DOHH2 (cell line): ENCODE measurements around the gene PRELP.
"Not testable (repeated sequence)": the region's sequence is repeated elsewhere in the genome, so short reads cannot be mapped to it uniquely, and the experiment has no call there.

Experiments
- H3F3A ChIP-seq: fragments of 200-600 bp; sonication (generic), shearing (Covaris generic); 2 replicates; pipeline ENCODE4 v1.6.0; 2016; ENCODE audit warnings: antibody characterized with exemption, mild to moderate bottlenecking; ENCODE audit not compliant: control insufficient read depth, insufficient read depth
- H3K27ac ChIP-seq: fragments of 200-600 bp; sonication (generic); 2 replicates; pipeline ENCODE4 v1.5.1; 2014; ENCODE audit warnings: low read depth, mild to moderate bottlenecking, low read length, moderate library complexity
- H3K27me3 ChIP-seq: fragments of 200-600 bp; sonication (generic); 2 replicates; pipeline ENCODE4 v1.6.1; 2014; ENCODE audit warnings: mild to moderate bottlenecking, low read length, mixed read lengths; ENCODE audit not compliant: control insufficient read depth
- H3K36me3 ChIP-seq: fragments of 200-600 bp; sonication (generic); 2 replicates; pipeline ENCODE4 v1.6.1; 2014; ENCODE audit warnings: mild to moderate bottlenecking, low read length, moderate library complexity, mixed read lengths; ENCODE audit not compliant: control insufficient read depth
- H3K4me1 ChIP-seq: fragments of 200-600 bp; sonication (generic); 2 replicates; pipeline ENCODE4 v1.6.1; 2014; ENCODE audit warnings: mild to moderate bottlenecking, low read length, mixed read lengths; ENCODE audit not compliant: control insufficient read depth
- H3K4me2 ChIP-seq: fragments of 200-600 bp; sonication (generic); 2 replicates; pipeline ENCODE4 v1.6.0; 2014; ENCODE audit warnings: mild to moderate bottlenecking, low read length, moderate library complexity
- H3K4me3 ChIP-seq: fragments of 200-600 bp; sonication (generic); 2 replicates; pipeline ENCODE4 v1.5.1; 2014; ENCODE audit warnings: mild to moderate bottlenecking, low read length, mixed read lengths
- H3K79me2 ChIP-seq: fragments of 200-600 bp; sonication (generic); 2 replicates; pipeline ENCODE4 v1.6.1; 2014; ENCODE audit warnings: mild to moderate bottlenecking, low read length, mixed read lengths; ENCODE audit not compliant: control insufficient read depth
- H3K9me2 ChIP-seq: fragments of 200-600 bp; sonication (generic); replicated peaks from 2 replicates; pipeline ENCODE4 v1.6.1; 2014; ENCODE audit warnings: mild to moderate bottlenecking, low read length, mixed read lengths; ENCODE audit not compliant: control insufficient read depth
- H3K9me3 ChIP-seq: fragments of 200-600 bp; sonication (generic); 2 replicates; pipeline ENCODE4 v1.6.1; 2014; ENCODE audit warnings: antibody characterized with exemption, low read length, mixed read lengths; ENCODE audit not compliant: control insufficient read depth, insufficient read depth
- H4K20me1 ChIP-seq: fragments of 200-600 bp; sonication (generic); 2 replicates; pipeline ENCODE4 v1.6.0; 2014; ENCODE audit warnings: low read depth, mild to moderate bottlenecking, antibody characterized with exemption, low read length, moderate library complexity; ENCODE audit not compliant: control insufficient read depth, insufficient read depth
- EZH2phosphoT487 ChIP-seq: fragments of 200-600 bp; sonication (generic); IDR thresholded peaks from 2 replicates; pipeline ENCODE4 v1.6.1; 2017; ENCODE audit warnings: borderline replicate concordance, mild to moderate bottlenecking, antibody characterized with exemption, low read length, moderate library complexity, mixed read lengths
- TF ChIP-seq, protein P1 (sequence below): fragments of 200-600 bp; sonication (generic); IDR thresholded peaks from one replicate; pipeline ENCODE4 v1.5.1; 2014; ENCODE audit warnings: antibody characterized with exemption, mild to moderate bottlenecking, low read depth, low read length; ENCODE audit not compliant: poor library complexity, severe bottlenecking

PRELP gene

DNA sequence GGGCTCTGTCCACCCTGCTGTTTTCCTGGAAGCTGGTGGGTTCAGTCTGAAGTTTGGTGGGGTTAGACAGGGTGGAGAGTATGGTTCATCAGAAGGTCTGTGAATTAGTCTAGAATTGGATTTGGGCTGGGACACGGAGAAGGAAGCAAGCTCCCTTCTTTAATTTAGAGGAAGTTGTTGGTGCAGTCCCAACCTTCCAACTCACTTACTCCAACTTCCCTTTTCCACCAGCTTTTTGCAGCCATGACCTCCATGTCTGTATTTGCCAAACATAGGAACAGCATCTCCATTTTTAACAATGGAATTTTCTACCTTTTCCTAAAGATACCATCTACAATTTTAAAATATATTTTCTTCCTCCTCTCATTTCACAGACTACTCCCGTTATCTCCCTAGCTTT is 28.5 kb upstream of the PRELP start:
- H3K4me3 ChIP-seq = no peak overlapping the region
- no peak overlapping the region for H3K4me2 ChIP-seq
- peaks cover 9% of the 10 kb centered on the region for H3K4me1 ChIP-seq
- peaks cover 5% of the 10 kb centered on the region for H3K27me3 ChIP-seq
- TF ChIP-seq EZH2phosphoT487 = no peak
- TF ChIP-seq, protein P1, sequence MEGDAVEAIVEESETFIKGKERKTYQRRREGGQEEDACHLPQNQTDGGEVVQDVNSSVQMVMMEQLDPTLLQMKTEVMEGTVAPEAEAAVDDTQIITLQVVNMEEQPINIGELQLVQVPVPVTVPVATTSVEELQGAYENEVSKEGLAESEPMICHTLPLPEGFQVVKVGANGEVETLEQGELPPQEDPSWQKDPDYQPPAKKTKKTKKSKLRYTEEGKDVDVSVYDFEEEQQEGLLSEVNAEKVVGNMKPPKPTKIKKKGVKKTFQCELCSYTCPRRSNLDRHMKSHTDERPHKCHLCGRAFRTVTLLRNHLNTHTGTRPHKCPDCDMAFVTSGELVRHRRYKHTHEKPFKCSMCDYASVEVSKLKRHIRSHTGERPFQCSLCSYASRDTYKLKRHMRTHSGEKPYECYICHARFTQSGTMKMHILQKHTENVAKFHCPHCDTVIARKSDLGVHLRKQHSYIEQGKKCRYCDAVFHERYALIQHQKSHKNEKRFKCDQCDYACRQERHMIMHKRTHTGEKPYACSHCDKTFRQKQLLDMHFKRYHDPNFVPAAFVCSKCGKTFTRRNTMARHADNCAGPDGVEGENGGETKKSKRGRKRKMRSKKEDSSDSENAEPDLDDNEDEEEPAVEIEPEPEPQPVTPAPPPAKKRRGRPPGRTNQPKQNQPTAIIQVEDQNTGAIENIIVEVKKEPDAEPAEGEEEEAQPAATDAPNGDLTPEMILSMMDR = no peak
- no peaks in the 10 kb centered on the region for H3K9me2 ChIP-seq
- no peak overlapping the region for H3K27ac ChIP-seq
- H3K9me3 ChIP-seq = no peaks in the 10 kb centered on the region
- H4K20me1 ChIP-seq = no peaks in the 10 kb centered on the region
- H3K36me3 ChIP-seq = no peaks in the 10 kb centered on the region
- H3K79me2 ChIP-seq = no peaks in the 10 kb centered on the region
- no peaks in the 10 kb centered on the region for H3F3A ChIP-seq

DNA sequence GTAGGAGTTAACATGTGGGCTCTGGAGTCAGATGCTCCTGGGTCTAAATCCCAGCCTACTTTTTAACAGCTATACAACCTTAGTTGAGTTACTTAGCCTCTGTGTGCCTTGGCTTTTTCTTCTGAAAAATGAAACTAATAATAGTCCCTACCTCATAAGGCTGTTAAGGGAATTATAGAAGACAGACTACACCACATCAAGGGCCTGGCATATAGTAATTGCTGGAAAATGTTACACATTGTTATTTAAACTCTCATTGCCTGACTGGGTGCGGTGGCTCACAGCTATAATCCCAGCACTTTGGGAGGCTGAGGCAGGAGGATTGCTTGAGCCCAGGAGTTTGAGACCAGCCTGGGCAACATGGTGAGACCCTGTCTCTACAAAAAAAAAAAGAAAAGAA is 28.0 kb upstream of the PRELP start:
- not testable (repeated sequence) for H3K36me3 ChIP-seq, H3K4me3 ChIP-seq, H3F3A ChIP-seq, H3K79me2 ChIP-seq, H3K27me3 ChIP-seq, H3K27ac ChIP-seq, H3K9me2 ChIP-seq, H3K4me2 ChIP-seq, H4K20me1 ChIP-seq, H3K9me3 ChIP-seq
- H3K4me1 ChIP-seq = peaks cover 13% of the 10 kb centered on the region

DNA sequence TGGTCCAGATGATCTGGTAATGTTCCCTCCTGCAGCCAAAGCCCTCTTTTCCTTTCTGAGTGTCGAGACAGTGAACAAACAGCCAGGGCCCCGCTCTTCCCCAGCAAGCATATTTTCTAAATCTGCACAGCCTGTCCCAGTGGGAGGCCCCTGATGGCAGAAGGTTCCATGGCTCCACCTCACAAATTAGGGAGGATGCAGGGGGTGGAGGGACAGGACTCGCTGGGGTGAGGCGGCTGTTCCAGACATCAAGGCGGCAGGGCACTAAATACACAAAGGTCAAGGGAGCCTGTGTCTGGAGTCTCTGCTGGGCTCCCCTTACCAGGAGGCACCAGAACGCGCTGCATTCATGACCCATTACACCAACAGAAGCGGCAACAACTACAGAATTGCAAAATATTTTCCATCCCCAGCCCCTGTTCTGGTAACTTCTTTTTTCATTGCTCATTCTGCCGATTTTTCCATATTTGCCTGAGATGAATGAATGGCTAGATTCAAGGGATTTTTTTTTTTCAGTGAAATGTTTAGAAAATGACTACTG is 27.0 kb upstream of the PRELP start:
- H3K4me1 ChIP-seq = peaks cover 23% of the 10 kb centered on the region
- H4K20me1 ChIP-seq = no peaks in the 10 kb centered on the region
- no peaks in the 10 kb centered on the region for H3K9me3 ChIP-seq
- no peaks in the 10 kb centered on the region for H3K79me2 ChIP-seq
- no peaks in the 10 kb centered on the region for H3K36me3 ChIP-seq
- no peak overlapping the region for H3K27ac ChIP-seq
- TF ChIP-seq EZH2phosphoT487 = no peak
- TF ChIP-seq, protein P1 = no peak
- no peak overlapping the region for H3K4me3 ChIP-seq
- peaks cover 5% of the 10 kb centered on the region for H3K27me3 ChIP-seq
- no peaks in the 10 kb centered on the region for H3K9me2 ChIP-seq
- no peaks in the 10 kb centered on the region for H3F3A ChIP-seq
- H3K4me2 ChIP-seq = no peak overlapping the region

DNA sequence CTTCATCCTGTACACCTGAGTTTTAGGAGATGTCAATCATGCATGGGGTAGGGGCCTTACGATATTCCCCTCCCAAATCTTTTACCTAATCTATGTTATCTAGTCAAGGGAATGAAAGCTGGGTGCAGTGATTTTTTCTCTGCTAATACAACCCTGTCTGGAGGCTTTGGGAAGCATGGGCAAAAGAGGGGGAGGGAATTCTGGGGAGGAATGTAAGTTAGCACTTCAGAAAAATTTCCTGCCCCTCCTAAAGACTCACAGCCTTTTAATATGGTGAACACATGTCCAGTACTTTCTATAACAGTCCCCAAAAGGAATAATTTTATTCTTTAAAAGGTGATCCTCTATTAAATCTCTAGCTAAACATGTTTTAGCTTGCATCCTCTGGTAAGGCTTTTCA is 25.6 kb upstream of the PRELP start:
- Histone ChIP-seq H3K4me2 (no peak overlapping the region), H3F3A (no peaks in the 10 kb centered on the region), H3K4me3 (no peak overlapping the region), H4K20me1 (no peaks in the 10 kb centered on the region), H3K9me3 (no peaks in the 10 kb centered on the region), H3K4me1 (peaks cover 36% of the 10 kb centered on the region), H3K27ac (no peak overlapping the region), H3K79me2 (no peaks in the 10 kb centered on the region), H3K9me2 (no peaks in the 10 kb centered on the region), H3K36me3 (no peaks in the 10 kb centered on the region), H3K27me3 (peaks cover 5% of the 10 kb centered on the region)
- TF ChIP-seq EZH2phosphoT487 = no peak
- TF ChIP-seq, protein P1 = no peak
